Measurements from ENCODE around the gene NHP2. TPM values are rescaled to one million over a fixed set of nuclear protein-coding genes. Genes with fewer than 3 reads are reported as not detected.

Gene NHP2
- total and polyA plus RNA-seq, 8 donors = 4.0 to 182 (median 82.6) TPM

GRCh38 chr5:178182158-178182876 is 28.6 kb upstream of the NHP2 start:
- DNase-seq = no peak
- 38 to 49% (median 44%) methylated on average over 4 of the region's 4 CpGs for WGBS, 5 donors
- Histone ChIP-seq H3K4me1 (no peaks in the 10 kb centered on the region), H3K27me3 (peaks cover 0 to 10% (median 0%) of the 10 kb centered on the region in 3 donors), H3K27ac (no peak overlapping the region), H3K9me3 (peaks cover 0 to 8% (median 2%) of the 10 kb centered on the region in 4 donors), H3K36me3 (no peaks in the 10 kb centered on the region), H3K4me3 (no peak overlapping the region)
- TF ChIP-seq CTCF (IDR thresholded peaks at IDR 0.05) = no peak
- no peak for TF ChIP-seq POLR2A (IDR thresholded peaks at IDR 0.05)
- TF ChIP-seq POLR2AphosphoS5 (IDR thresholded peaks at IDR 0.05) = no peak
- no peak for TF ChIP-seq EP300 (IDR thresholded peaks at IDR 0.05)
- intact Hi-C loops (cut with DNase I; ENCODE audit: low total_unique reads) = no loop called here

GRCh38 chr5:178180141-178180863 is 26.6 kb upstream of the NHP2 start:
- H3K4me1 ChIP-seq = no peaks in the 10 kb centered on the region
- no peak overlapping the region for H3K27ac ChIP-seq
- no peak for DNase-seq

GRCh38 chr5:178177569-178177968 is 23.9 kb upstream of the NHP2 start:
- Histone ChIP-seq H3K27ac (no peak overlapping the region), H3K27me3 (peaks cover 0 to 10% (median 0%) of the 10 kb centered on the region in 3 donors), H3K9me3 (peaks cover 0 to 8% (median 2%) of the 10 kb centered on the region in 4 donors), H3K4me3 (no peak overlapping the region), H3K4me1 (no peaks in the 10 kb centered on the region), H3K36me3 (no peaks in the 10 kb centered on the region)
- 76 to 84% (median 80%) methylated on average over 8 of the region's 8 CpGs for WGBS, 5 donors
- no peak for DNase-seq
- TF ChIP-seq CTCF (IDR thresholded peaks at IDR 0.05) (no peak), EP300 (IDR thresholded peaks at IDR 0.05) (no peak), POLR2A (IDR thresholded peaks at IDR 0.05) (no peak), POLR2AphosphoS5 (IDR thresholded peaks at IDR 0.05) (no peak)
- intact Hi-C loops (cut with DNase I; ENCODE audit: low total_unique reads) = no loop called here

More at GRCh38 chr5:178180141-178180863, 26.6 kb upstream of the NHP2 start:
- Histone ChIP-seq H3K27me3 (peaks cover 0 to 10% (median 0%) of the 10 kb centered on the region in 3 donors), H3K9me3 (peaks cover 0 to 8% (median 2%) of the 10 kb centered on the region in 4 donors), H3K36me3 (no peaks in the 10 kb centered on the region), H3K4me3 (no peak overlapping the region)
- intact Hi-C loops (cut with DNase I; ENCODE audit: low total_unique reads) = no loop called here
- TF ChIP-seq CTCF (IDR thresholded peaks at IDR 0.05) (no peak), EP300 (IDR thresholded peaks at IDR 0.05) (no peak), POLR2AphosphoS5 (IDR thresholded peaks at IDR 0.05) (no peak), POLR2A (IDR thresholded peaks at IDR 0.05) (no peak)
- 31 to 41% (median 39%) methylated on average over 8 to 9 of the region's 9 CpGs for WGBS, 5 donors

GRCh38 chr5:178176791-178177190 is 23.1 kb upstream of the NHP2 start:
- TF ChIP-seq EP300 (IDR thresholded peaks at IDR 0.05) (no peak), CTCF (IDR thresholded peaks at IDR 0.05) (no peak), POLR2AphosphoS5 (IDR thresholded peaks at IDR 0.05) (no peak), POLR2A (IDR thresholded peaks at IDR 0.05) (no peak)
- 41 to 66% (median 54%) methylated on average over 6 of the region's 6 CpGs for WGBS, 5 donors
- peaks cover 0 to 8% (median 2%) of the 10 kb centered on the region in 4 donors for H3K9me3 ChIP-seq
- H3K27me3 ChIP-seq = peaks cover 0 to 10% (median 0%) of the 10 kb centered on the region in 3 donors
- H3K27ac ChIP-seq = no peak overlapping the region
- intact Hi-C loops (cut with DNase I; ENCODE audit: low total_unique reads) = no loop called here
- DNase-seq = no peak
- no peaks in the 10 kb centered on the region for H3K4me1 ChIP-seq
- no peak overlapping the region for H3K4me3 ChIP-seq
- no peaks in the 10 kb centered on the region for H3K36me3 ChIP-seq
